ENCODE data around the gene YAP1.

The YAP1 gene

GRCh38 chr11:102179371-102179770, 69.1 kb downstream of the YAP1 start:
- H3K9ac ChIP-seq (ENCODE audit: low read length) = no peak overlapping the region
- H3K4me3 ChIP-seq (ENCODE audit: insufficient read depth, low read length, poor library complexity, severe bottlenecking) = no peak overlapping the region
- no peak overlapping the region for H3K27ac ChIP-seq (ENCODE audit: low read depth, low read length)
- no peaks in the 10 kb centered on the region for H4K20me1 ChIP-seq (ENCODE audit: low read depth, low read length)
- H3K27me3 ChIP-seq (ENCODE audit: low read length) = no peaks in the 10 kb centered on the region
- no peak overlapping the region for H2AFZ ChIP-seq (ENCODE audit: low read depth, low read length, severe bottlenecking)
- no peaks in the 10 kb centered on the region for H3K79me2 ChIP-seq (ENCODE audit: insufficient read depth, low read length)
- no peak overlapping the region for H3K4me2 ChIP-seq (ENCODE audit: low read depth, low read length, poor library complexity, severe bottlenecking)
- no peak for TF ChIP-seq CTCF (IDR thresholded peaks at IDR 0.05; ENCODE audit: insufficient read depth, low read length, poor library complexity, severe bottlenecking)
- TF ChIP-seq EZH2phosphoT487 (conservative IDR thresholded peaks at IDR 0.05; ENCODE audit: low read length) = no peak
- no peaks in the 10 kb centered on the region for H3K9me2 ChIP-seq (replicated peaks; ENCODE audit: insufficient read depth, low read length)
- H3K9me3 ChIP-seq (ENCODE audit: insufficient read depth, low read length) = no peaks in the 10 kb centered on the region
- H3F3A ChIP-seq (ENCODE audit: insufficient read depth) = no peaks in the 10 kb centered on the region
- H3K36me3 ChIP-seq (ENCODE audit: low read length) = no peaks in the 10 kb centered on the region

- H3K27ac ChIP-seq (ENCODE audit: low read depth, low read length) = no peak overlapping the region
- no peaks in the 10 kb centered on the region for H3K9me2 ChIP-seq (replicated peaks; ENCODE audit: insufficient read depth, low read length)
- no peak overlapping the region for H3K4me2 ChIP-seq (ENCODE audit: low read depth, low read length, poor library complexity, severe bottlenecking)
- no peaks in the 10 kb centered on the region for H3K9me3 ChIP-seq (ENCODE audit: insufficient read depth, low read length)
- no peaks in the 10 kb centered on the region for H3K36me3 ChIP-seq (ENCODE audit: low read length)
- H3K9ac ChIP-seq (ENCODE audit: low read length) = no peak overlapping the region
- H3K27me3 ChIP-seq (ENCODE audit: low read length) = no peaks in the 10 kb centered on the region
- no peak overlapping the region for H3K4me3 ChIP-seq (ENCODE audit: insufficient read depth, low read length, poor library complexity, severe bottlenecking)
- H3K79me2 ChIP-seq (ENCODE audit: insufficient read depth, low read length) = no peaks in the 10 kb centered on the region
- TF ChIP-seq EZH2phosphoT487 (conservative IDR thresholded peaks at IDR 0.05; ENCODE audit: low read length) (no peak), CTCF (IDR thresholded peaks at IDR 0.05; ENCODE audit: insufficient read depth, low read length, poor library complexity, severe bottlenecking) (no peak)
- no peaks in the 10 kb centered on the region for H4K20me1 ChIP-seq (ENCODE audit: low read depth, low read length)
- H2AFZ ChIP-seq (ENCODE audit: low read depth, low read length, severe bottlenecking) = no peak overlapping the region
- no peaks in the 10 kb centered on the region for H3F3A ChIP-seq (ENCODE audit: insufficient read depth)
Measured at GRCh38 chr11:102184269-102184987, 74.2 kb downstream of the YAP1 start.

- Histone ChIP-seq H3K9ac (ENCODE audit: low read length) (no peak overlapping the region), H3K9me3 (ENCODE audit: insufficient read depth, low read length) (no peaks in the 10 kb centered on the region), H3K79me2 (ENCODE audit: insufficient read depth, low read length) (no peaks in the 10 kb centered on the region), H4K20me1 (ENCODE audit: low read depth, low read length) (no peaks in the 10 kb centered on the region), H3K27me3 (ENCODE audit: low read length) (no peaks in the 10 kb centered on the region), H3K9me2 (replicated peaks; ENCODE audit: insufficient read depth, low read length) (no peaks in the 10 kb centered on the region), H3K4me2 (ENCODE audit: low read depth, low read length, poor library complexity, severe bottlenecking) (no peak overlapping the region), H3F3A (ENCODE audit: insufficient read depth) (no peaks in the 10 kb centered on the region), H3K27ac (ENCODE audit: low read depth, low read length) (no peak overlapping the region), H2AFZ (ENCODE audit: low read depth, low read length, severe bottlenecking) (no peak overlapping the region), H3K4me3 (ENCODE audit: insufficient read depth, low read length, poor library complexity, severe bottlenecking) (no peak overlapping the region), H3K36me3 (ENCODE audit: low read length) (no peaks in the 10 kb centered on the region)
- TF ChIP-seq CTCF (IDR thresholded peaks at IDR 0.05; ENCODE audit: insufficient read depth, low read length, poor library complexity, severe bottlenecking) = no peak
- no peak for TF ChIP-seq EZH2phosphoT487 (conservative IDR thresholded peaks at IDR 0.05; ENCODE audit: low read length)
Measured at GRCh38 chr11:102186551-102187191, 76.4 kb downstream of the YAP1 start.
